ENCODE measurements around the gene TTC39B.
"Not testable (repeated sequence)": the region's sequence is repeated elsewhere in the genome, so short reads cannot be mapped to it uniquely, and the experiment has no call there.

The TTC39B gene

DNA sequence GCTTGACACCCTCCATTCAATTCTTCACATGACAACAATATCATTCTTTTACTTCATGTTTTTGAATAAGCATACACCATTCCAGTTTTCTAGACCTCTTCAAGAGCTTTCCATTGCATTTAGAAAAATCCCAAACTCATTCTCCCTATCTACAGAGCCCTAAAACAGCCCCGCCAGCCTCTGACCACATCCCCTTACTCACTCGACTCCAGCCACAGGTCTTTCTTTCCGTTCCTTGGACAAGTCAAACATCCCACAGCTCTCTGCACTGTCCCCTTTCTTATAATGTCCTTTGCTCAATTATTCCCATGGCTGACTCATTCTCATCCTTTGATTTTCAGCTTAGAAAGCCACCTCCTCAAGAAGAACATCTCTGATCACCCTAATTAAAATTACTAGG, 38.2 kb downstream of the TTC39B start:
- DNase-seq (ENCODE audit: low read depth in 2 of 3, low spot score in 2 of 3) = no peak

DNA sequence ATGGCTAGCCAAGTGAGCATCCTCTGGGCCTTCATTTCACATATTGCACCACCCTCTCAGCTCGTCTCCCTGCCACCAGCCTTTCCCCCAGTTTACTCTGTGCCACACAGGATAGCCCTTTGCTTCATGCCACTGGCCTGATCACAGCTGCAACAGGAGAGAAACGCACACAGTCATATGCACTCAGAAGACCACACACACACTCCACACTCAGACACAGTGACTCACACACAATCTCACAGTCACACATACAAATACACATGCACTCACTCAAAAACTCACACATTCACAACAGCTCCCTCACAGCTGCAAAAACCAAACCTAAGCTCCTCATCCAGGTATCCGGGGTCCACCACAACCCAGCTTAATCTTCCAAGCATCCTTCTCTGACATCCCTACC, 38.7 kb downstream of the TTC39B start:
- DNase-seq (ENCODE audit: low read depth in 2 of 3, low spot score in 2 of 3) = no peak

DNA sequence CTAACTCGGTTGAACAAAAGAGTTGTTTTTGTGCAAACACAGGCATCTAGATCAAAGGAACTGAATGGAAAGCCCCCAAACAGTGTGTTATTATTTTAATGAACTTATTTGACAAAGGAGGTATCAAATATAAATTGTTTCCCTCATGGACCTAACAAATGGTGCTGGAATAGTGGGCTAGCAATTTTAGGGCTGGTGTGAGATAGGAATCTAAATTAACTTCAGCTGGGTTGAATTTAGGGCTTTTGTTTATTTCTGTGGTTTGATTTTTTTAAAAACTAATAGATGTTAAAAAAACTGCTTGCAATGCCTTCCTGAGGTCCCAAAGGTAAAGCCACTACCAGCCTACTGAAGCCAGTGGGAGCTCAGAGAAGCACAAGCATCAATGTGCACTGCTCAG, 42.1 kb downstream of the TTC39B start:
- DNase-seq (ENCODE audit: low read depth in 2 of 3, low spot score in 2 of 3) = no peak

DNA sequence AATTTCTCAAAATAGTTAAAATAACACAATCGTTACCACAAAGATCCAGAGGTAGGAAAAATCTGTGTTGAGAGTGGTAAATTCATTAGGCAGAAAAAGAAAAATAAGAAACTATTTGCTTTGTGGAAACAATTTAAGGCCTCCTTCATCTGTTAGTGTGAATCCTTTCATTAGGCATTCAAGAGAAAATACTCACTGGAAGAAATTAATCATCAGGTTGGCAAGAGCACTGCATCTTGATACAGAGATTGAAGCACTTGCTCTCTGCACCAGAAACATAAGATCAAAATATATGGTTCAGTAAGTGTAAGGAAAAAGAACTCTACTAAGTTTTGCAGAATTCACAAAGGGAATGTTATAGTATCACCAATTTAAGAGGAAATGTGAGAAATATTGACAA, 44.4 kb downstream of the TTC39B start:
- no peak for DNase-seq (ENCODE audit: low read depth in 2 of 3, low spot score in 2 of 3)

DNA sequence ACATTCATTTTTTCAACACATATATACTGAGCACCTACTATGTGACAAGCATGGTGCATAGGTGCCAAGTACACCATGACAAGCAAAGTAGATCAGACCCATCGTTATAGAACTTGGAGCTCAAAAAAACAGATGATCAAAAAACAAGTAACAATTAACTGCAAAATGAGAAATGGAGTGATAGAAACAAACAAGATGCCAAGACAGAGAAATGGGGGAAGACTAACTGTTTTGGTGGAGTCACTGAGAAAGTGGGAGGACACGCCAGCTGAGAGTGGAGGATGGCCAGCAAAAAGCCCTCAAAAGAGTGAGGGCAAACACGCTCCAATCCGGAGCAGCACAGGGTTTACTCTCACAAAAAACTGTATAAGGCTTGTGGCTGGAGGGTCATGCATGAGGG, 50.6 kb downstream of the TTC39B start:
- no peak for DNase-seq (ENCODE audit: low read depth in 2 of 3, low spot score in 2 of 3)

DNA sequence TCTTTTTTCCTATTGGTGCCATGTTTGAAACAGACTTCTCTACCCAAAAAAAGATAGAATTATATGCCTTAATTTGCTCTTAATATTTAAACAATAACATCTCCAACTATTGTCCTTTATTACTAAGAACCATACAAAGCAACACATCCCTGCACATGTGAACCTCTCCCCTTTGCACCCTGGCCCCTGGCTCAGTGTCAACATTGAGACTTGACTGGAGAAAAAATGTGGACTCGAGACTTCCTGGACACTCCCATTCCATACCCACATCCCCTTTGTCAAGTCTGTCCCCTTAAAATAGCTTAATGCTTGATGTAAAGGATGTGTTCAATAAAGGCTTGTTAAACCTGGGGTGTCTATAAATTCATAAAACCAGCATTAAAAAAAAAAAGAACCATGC, 53.2 kb downstream of the TTC39B start:
- no peak for DNase-seq (ENCODE audit: low read depth in 2 of 3, low spot score in 2 of 3)

DNA sequence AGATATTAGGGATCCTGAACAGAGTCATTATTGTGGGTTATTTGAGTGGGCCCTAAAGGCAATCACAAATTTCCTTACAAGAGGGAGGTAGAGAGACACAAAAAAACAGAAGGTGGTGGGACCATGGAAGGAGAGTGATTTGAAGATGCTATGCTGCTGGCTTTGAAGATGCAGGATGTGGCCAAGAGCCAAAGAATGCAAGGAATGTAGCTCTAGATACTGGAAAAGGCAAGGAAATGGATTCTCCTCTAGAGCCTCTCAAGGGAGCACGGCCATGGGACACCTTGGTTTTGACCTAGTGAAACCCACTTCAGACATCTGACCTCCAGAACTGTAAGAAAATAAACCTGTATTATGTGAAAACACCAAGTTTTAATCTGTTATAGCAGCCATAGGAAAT, 53.8 kb downstream of the TTC39B start:
- DNase-seq (ENCODE audit: low read depth in 2 of 3, low spot score in 2 of 3) = no peak

DNA sequence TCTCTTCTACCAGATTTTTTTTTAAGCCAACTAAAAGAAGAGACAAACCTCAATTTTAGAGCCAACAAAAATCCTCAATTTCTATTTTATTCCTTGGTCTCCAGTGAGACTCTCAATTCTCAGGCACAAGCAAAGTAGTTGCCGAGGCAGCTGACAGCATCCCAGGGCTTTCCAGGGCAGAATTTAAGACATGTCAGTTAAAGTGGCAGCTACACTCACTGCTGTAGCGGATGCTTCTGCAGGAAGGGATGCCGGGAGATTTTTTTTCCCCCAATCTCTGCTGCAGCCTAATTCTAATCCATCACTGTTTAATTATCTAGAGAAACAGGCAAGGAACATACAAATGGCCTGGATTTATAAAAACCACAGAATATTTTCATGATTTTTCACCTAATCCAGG, 57.0 kb downstream of the TTC39B start:
- no peak for DNase-seq (ENCODE audit: low read depth in 2 of 3, low spot score in 2 of 3)

DNA sequence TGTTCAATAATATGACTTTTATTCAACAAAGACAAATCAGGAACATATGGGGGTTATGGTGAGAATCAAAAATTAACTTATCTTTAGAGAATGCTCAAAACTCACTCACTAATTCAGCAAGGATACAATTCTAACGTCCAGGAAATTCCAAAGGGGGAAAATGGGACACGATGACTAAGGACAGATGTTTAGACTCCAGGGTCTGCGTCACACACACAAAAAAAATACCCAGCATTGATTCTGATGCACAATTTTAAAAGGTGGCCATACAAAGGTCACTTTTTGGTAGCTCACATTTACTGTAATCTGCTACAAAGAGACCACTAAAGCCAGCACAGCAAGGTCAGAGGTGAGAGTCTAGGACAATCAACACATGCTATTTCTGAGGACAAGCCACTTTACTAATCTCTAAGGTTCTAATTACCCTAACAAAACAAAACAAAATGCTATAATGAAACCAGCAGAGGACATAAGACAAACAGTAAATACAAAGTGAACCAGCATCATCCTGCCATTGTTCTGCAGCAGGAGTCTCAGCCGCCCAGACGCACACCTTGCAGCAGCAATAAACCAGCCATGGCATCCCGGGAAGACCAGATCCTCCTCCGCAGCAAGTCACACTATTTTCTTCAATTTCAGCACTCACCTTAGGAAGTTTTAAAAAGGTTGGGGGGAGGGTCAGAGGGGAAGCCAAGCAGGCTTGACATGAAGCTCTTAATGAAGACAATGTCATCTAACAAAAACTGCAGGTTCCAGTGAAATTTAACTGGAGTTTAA, 57.8 kb downstream of the TTC39B start:
- no peak for DNase-seq (ENCODE audit: low read depth in 2 of 3, low spot score in 2 of 3)

DNA sequence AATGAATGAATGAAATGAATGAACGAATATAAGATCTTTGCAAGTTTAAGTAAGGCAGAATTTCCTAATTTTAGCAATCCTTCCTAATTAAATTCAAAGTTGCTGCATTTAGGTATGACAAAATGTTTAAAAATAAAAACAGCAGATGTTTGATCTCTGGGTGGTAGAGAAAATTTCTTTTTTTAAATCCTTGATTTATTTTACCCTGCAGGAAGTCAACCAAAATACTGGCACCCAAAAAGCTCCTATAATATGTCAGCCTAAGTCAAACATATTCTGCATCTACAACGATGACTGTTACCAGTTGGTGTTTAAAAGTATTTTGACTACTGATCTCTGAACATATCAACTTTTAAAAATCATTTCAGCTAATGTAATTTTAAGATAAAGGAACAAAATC, 58.4 kb downstream of the TTC39B start:
- no peak for DNase-seq (ENCODE audit: low read depth in 2 of 3, low spot score in 2 of 3)

DNA sequence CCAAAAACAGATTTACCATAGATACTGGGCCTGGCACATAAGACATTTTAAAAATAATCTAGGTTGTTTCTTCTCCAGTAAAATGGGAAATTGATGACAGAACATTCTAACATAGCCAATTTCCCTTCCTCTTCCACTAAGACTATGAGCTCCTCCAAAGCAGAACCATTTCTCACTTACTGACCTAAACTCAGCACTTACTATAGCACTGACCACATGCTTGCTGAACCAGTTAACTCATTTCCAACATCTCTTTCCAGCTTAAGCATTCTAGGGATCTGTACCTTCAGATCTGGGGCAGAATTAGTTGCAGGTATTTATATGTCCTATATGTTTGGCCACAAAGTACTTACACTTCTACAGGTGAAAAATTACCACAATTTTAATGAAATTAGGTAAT, 58.9 kb downstream of the TTC39B start:
- DNase-seq (ENCODE audit: low read depth in 2 of 3, low spot score in 2 of 3) = no peak

DNA sequence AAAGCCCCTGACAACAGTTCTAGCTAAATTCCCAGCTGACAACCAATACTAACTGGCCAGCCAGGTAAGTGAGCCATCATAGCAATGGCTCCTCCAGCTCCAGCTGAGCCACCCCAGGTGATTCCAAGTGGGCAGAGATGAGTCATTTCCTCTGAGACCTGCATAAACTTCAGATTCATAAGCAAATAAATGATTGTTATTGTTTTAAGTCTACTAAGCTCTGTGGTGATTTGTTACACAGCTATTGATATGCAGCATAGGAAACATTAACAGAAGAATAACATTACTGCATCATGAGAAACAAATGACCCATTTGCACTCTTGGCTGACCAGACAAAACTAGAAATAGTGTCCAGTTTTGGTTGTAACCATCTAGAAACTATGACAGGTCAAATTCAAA, 60.3 kb downstream of the TTC39B start:
- DNase-seq (ENCODE audit: low read depth in 2 of 3, low spot score in 2 of 3) = no peak

DNA sequence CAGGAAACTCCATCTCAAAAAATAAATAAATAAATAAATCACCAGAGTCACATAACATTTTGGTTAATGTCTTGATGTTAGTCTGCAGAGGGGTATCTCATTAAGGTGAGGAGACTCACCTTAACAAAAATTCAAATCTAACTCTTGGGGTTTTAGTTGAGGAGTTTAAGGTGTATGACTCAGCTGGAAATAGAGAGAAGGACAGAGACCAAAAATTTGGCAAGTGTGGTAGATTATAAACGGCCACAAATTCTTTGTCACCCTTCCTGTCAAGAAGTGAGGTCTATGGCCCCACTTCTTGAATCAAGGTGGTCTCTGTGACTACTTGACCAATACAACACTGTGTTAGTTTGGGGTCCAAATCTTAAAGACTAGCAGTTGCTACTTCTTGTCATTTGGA, 60.8 kb downstream of the TTC39B start:
- no peak for DNase-seq (ENCODE audit: low read depth in 2 of 3, low spot score in 2 of 3)

DNA sequence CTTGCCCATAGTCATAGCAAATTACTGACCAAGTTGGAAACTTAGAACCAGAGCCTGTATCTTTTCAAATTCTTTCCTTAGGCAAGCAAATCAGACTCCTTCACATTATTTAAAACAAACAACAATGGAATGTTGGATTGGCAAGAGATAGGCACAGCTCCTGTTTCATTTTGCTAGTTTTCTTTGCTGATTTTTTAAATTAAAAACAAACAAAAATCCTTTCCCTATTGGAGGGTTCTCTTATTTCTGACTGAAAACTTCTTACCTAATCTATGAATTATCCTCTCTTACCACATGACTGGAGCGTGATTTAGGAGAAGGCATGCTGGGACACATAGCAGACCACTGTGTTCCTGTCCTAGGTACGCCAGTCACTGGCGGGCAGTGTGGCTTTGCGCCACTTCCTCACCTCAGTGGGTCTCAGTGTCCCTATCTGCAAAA, 63.0 kb downstream of the TTC39B start:
- no peak for DNase-seq (ENCODE audit: low read depth in 2 of 3, low spot score in 2 of 3)

DNA sequence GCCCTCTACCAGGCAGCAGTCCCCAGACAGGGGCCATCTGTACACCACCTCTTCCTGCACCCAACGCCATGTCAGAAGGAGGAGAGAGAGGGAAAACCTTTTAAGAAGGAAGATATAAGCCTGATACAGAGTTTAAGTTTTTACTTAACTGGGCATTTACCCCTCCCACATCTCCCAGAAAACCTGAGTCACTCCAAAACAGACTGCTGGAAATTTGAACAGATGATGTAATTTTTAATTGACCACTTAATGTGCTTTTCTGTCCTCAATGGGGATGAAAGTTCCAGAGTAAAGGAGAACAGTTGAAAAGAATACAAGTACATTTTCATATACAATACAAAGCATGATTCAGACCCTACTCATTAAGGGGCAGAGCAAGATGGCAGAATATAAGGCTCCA, 63.9 kb downstream of the TTC39B start:
- DNase-seq (ENCODE audit: low read depth in 2 of 3, low spot score in 2 of 3) = no peak

DNA sequence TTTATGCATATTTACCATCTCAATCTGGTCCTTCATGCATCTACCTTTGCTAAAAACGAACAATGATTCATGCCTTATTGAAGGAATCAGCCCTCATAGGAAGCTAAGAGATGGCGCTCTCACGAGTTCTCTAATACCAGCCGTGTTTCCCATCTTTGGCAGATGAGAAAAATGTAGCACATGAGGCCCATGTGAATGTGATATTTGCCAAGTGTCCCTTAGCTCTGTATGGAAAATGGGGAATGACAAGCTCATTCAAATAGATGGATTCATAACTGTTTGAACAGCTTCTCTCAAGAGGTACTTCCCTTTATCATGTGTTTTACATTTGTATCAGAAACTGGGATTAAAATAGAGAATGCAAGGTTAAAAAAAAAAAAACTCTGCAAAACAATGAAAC, 66.1 kb downstream of the TTC39B start:
- DNase-seq (ENCODE audit: low read depth in 2 of 3, low spot score in 2 of 3) = no peak

DNA sequence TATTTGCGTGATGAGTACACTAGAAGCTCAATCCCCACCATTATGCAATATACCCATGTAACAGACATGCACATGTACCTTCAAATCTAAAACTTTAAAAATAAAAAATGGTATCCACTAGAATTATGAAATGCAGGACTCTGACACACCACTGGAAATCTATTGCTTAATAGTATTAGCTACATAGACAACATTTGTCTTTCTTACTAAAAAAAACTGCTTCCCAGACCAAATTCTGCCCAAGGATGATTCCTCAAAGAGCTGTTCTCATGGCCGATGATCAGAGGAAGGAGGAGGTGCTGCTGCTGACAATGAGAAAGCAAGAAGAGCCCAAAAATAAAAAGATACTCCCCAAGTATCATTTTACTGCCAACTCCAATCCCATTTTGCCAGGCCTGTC, 67.2 kb downstream of the TTC39B start:
- no peak for DNase-seq (ENCODE audit: low read depth in 2 of 3, low spot score in 2 of 3)

DNA sequence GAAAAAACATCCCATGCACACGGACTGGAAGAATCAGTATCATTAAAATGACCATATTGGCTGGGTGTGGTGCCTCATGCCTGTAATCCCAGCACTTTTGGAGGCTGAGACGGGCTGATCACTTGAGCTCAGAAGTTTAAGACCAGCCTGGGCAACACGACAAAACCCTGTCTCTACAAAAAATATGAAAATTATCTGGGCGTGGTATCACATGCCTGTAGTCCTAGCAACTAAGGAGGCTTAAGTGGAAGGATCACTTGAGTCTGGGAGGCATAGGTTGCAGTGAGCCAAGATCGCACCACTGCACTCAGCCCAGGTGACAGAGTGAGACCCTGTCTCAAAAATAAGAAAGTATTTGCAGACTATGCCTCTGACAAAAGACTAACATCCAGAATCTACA, 68.4 kb downstream of the TTC39B start:
- no peak for DNase-seq (ENCODE audit: low read depth in 2 of 3, low spot score in 2 of 3)

DNA sequence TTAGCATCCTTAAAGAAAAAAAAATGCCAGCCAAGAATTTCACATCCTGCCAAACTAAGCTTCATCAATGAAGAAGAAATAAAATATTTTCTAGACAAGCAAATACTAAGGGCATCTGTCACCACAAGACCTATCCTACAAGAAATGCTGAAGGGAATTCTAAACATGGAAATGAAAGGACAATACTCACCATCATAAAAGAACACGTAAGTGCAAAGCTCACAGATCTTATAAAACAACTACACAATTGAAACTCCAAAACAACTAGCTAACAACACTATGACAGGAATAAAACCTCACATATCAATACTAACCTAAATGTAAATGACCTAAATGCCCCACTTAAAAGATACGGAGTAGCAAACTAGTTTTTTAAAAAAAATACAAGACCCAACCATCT, 71.4 kb downstream of the TTC39B start:
- no peak for DNase-seq (ENCODE audit: low read depth in 2 of 3, low spot score in 2 of 3)

DNA sequence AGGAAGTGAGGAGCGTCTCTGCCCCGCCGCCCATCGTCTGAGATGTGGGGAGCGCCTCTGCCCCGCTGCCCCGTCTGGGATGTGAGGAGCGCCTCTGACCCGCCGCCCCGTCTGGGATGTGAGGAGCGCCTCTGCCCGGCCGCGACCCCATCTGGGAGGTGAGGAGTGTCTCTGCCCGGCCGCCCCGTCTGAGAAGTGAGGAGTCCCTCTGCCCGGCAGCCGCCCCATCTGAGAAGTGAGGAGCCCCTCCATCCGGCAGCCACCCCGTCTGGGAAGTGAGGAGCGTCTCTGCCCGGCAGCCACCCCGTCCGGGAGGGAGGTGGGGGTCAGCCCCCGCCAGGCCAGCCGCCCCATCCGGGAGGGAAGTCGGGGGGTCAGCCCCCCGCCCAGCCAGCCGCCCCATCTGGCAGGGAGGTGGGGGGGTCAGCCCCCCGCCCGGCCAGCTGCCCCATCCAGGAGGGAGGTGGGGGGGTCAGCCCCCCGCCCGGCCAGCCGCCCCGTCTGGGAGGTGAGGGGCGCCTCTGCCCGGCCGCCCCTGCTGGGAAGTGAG, 73.0 kb downstream of the TTC39B start:
- DNase-seq (ENCODE audit: low read depth in 2 of 3, low spot score in 2 of 3) = not testable (repeated sequence)

DNA sequence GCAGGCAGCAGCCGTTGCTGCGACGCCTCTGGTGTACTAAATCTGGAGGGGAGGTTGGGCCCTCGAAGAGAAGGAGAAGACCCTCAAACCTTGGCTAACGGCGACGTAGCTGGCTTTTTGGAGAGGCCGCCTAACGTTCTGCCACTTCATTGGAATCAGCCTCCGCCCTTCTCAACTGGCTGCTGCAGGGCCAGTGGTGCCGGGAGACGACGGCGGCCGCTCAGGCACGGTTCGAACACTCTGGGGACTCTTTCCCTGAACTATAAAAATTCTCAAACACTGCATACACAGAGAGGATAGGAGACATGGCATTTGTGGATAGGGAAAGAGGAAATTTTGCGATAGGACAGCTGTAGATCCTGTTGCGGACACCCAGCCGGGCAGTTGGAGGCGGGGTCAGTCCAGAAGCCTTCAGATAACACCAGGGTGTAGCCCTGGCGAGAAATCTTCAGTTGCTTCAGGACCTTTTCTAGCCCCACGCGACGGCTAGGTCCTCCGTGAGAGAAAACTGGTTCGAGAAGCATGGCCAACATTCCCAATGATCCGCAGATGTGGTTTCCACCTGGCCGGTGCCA, 74.2 kb downstream of the TTC39B start:
- not testable (repeated sequence) for DNase-seq (ENCODE audit: low read depth in 2 of 3, low spot score in 2 of 3)

DNA sequence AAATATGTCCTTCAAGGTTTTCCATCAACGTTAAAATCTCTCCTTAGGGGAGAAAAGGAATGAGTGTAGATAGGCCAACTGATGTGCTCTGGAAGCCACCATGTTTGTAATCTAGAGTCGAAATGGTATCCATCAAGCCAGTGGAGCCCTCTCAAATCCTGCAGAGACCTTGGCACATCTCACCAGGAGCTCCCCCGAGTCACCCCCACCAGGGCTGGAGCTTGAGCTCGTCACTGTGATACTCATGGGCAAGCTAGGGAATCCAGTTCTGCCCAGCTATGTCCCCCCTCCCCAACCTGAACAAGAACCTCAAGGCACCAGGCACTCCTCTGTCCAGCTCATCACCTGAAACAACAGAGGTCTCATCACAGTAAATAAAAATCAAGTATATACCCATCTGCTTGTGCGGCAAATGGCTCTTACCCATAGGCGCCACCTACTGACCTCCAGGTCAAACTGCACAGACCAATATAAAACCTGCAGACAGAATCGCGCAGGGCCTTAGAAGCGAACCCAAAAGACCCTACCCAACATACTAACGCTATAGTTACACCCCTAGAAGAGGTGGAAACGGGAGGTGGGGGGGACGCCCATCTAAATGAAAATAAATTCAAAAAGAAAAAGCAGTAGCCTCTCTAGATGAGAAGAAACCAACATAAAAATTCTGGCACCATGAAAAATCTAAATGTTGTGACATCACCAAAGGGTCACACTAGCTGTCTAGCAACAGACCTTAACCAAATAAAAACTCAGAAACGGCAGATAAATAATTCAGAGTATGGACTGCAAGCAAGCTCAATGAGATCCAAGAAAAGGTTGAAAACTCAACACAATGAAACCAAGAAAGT, 75.0 kb downstream of the TTC39B start:
- DNase-seq (ENCODE audit: low read depth in 2 of 3, low spot score in 2 of 3) = no peak
